Measurements from ENCODE around the gene PDE2A.

PDE2A gene

DNA sequence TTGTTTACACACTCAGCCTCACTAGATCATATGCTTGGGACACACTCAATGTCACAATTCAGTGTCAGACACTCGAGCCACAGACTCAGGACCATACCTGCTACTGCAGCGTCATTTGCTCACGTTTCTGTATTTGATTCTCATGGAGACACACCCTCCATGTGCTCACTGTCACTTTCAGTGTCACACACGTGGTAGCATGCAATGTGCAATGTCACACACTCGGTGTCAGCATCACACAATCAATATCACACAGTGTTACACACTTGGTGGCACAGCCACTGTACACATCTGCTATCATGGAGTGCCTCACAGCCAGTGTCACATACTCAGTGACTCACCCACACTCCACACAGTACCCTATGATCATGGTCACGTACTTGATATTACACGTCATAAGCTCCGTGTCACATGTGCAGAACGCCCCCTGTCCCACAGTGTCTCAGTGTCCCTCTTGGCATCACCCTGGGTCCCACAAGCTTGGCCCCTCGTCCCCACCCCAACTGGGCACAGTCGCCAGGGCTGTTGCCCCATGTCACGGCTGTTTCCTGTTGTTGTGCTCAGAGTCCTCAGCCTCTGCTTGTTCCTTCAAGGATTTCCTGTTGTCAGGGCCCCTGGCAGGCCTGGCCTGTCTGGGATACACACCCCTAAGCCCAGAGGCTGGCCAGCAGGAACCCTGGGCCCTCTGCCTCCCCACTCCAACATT is 49.6 kb downstream of the PDE2A start:
- Histone ChIP-seq H3K9me3 (ENCODE audit: control insufficient read depth, insufficient read depth, low read length) (no peaks in the 10 kb centered on the region), H3K27me3 (ENCODE audit: control insufficient read depth, insufficient read depth, low read length) (no peaks in the 10 kb centered on the region), H3K9ac (ENCODE audit: low read depth, low read length) (no peak overlapping the region), H3K4me3 (ENCODE audit: low read depth, low read length) (no peak overlapping the region), H3K4me1 (ENCODE audit: control insufficient read depth, insufficient read depth, low read length) (peaks cover 3% of the 10 kb centered on the region; the same call in 1 of the 2 replicates), H3K36me3 (ENCODE audit: control insufficient read depth, insufficient read depth, low read length) (no peaks in the 10 kb centered on the region), H3K27ac (ENCODE audit: low read depth, low read length) (no peak overlapping the region)

DNA sequence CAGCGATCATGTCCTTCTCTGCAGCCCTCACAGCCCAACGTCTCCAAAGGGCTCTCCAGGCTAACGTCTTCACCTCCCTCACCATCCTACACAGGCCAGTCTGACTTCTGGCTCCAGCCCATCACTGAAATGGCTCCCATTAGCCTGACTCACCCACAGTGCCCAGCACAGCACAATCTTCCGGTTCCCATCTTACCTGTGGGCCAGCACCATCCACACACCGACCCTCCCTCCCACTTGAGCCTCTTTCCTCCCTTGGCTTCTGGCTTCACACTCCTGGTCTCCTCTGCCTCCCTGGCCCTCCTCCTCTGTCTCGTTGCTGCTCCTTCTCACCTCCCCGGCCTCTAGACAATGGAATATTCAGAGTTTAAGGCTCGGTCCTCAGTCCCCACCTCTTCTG is 51.2 kb downstream of the PDE2A start:
- Histone ChIP-seq H3K27ac (ENCODE audit: low read depth, low read length) (no peak overlapping the region), H3K27me3 (ENCODE audit: control insufficient read depth, insufficient read depth, low read length) (no peaks in the 10 kb centered on the region)

DNA sequence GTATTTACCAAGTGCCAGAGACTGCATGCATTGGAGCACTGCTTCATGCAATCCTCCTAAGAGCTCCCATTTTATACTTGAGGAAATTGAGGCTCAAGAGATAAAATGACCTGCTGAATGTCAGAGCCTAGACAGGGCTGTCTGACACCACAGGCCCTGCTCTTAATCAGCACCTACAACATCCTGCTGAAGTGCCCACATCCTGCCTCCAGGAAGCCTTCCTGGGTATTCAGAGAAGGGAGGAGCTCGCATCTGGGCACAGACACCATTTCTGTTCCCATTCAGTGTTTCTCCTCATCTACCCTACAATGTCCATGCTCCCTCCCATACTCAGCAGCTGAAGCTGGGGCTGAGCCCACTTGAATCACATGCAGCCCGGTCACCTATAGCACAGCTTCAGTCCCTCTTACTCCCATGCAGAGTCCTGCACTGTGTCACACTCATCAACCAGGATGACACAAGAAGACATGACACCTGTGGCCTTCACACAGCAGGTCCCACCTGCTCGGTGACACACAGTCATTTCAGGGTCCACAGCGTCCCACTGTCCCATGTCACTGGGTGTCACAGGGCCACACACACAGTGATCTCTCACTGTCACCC is 53.1 kb downstream of the PDE2A start:
- Histone ChIP-seq H3K9me3 (ENCODE audit: control insufficient read depth, insufficient read depth, low read length) (no peaks in the 10 kb centered on the region), H3K27me3 (ENCODE audit: control insufficient read depth, insufficient read depth, low read length) (no peaks in the 10 kb centered on the region), H3K36me3 (ENCODE audit: control insufficient read depth, insufficient read depth, low read length) (no peaks in the 10 kb centered on the region), H3K4me1 (ENCODE audit: control insufficient read depth, insufficient read depth, low read length) (peaks cover 3% of the 10 kb centered on the region; the same call in 1 of the 2 replicates), H3K27ac (ENCODE audit: low read depth, low read length) (no peak overlapping the region), H3K9ac (ENCODE audit: low read depth, low read length) (no peak overlapping the region), H3K4me3 (ENCODE audit: low read depth, low read length) (no peak overlapping the region)

More for the DNA sequence above, 51.2 kb downstream of the PDE2A start:
- Histone ChIP-seq H3K4me1 (ENCODE audit: control insufficient read depth, insufficient read depth, low read length) (peaks cover 3% of the 10 kb centered on the region; the same call in 1 of the 2 replicates), H3K4me3 (ENCODE audit: low read depth, low read length) (no peak overlapping the region), H3K36me3 (ENCODE audit: control insufficient read depth, insufficient read depth, low read length) (no peaks in the 10 kb centered on the region), H3K9ac (ENCODE audit: low read depth, low read length) (no peak overlapping the region), H3K9me3 (ENCODE audit: control insufficient read depth, insufficient read depth, low read length) (no peaks in the 10 kb centered on the region)

DNA sequence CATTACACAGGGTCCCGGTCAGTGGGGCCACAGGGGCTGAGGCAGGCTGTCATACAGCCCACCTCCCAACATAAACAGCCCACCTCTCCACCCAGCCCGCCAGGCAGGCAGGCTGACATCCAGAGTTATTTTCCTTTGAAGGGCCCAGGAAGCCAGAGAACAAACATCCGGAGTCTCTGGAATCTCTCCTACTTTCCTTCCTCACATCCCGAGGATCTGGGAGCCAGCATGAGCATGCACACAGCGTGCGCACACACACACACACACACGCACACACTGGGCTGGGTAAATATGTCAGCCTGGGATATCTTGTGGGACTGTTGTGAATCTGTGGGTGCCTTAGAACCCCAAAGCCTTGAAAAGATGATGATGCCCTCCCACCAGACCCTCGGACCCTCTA is 55.4 kb downstream of the PDE2A start:
- Histone ChIP-seq H3K4me3 (ENCODE audit: low read depth, low read length) (no peak overlapping the region), H3K27ac (ENCODE audit: low read depth, low read length) (no peak overlapping the region), H3K36me3 (ENCODE audit: control insufficient read depth, insufficient read depth, low read length) (no peaks in the 10 kb centered on the region), H3K9me3 (ENCODE audit: control insufficient read depth, insufficient read depth, low read length) (no peaks in the 10 kb centered on the region), H3K9ac (ENCODE audit: low read depth, low read length) (no peak overlapping the region), H3K27me3 (ENCODE audit: control insufficient read depth, insufficient read depth, low read length) (no peaks in the 10 kb centered on the region), H3K4me1 (ENCODE audit: control insufficient read depth, insufficient read depth, low read length) (no peaks in the 10 kb centered on the region; the same call in 1 of the 2 replicates)

DNA sequence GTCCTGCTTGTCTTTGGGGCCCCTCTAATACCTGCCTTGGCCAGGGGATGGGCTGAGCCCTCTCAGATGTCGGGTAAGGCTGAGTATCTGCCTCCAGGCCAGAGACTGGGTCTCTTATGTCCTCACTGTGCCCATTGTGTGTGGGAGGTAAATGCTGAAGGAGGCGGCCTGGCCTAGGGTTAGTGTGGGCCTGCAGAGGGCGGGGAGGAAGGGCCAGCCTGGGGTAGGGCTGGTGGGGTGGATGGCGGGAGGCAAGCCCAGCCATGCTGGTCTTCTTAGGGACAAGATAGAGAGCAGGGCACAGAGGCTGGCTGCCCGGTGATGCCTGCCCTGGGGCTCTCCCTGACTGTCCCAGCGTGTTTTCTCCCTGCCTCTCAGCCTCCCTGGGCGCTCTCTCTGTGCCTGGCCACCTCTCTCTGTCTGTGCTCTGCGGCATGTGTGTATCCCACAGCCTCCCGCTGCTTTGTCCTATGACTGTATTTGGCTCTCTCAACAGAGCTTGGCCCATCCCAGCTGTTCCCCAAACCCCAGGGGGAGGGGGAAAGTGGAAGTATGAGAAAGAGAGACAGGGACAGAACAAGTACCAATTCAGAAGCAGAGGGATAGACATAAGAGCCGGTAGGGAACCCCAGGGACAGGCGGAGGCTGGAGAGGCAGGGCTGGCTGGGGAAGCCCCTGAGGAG is 57.0 kb downstream of the PDE2A start:
- Histone ChIP-seq H3K27me3 (ENCODE audit: control insufficient read depth, insufficient read depth, low read length) (0 out of 2 replicates have a peak, but pooled peaks cover 3% of the 10 kb centered on the region), H3K9ac (ENCODE audit: low read depth, low read length) (no peak overlapping the region), H3K4me3 (ENCODE audit: low read depth, low read length) (no peak overlapping the region), H3K9me3 (ENCODE audit: control insufficient read depth, insufficient read depth, low read length) (no peaks in the 10 kb centered on the region), H3K4me1 (ENCODE audit: control insufficient read depth, insufficient read depth, low read length) (no peaks in the 10 kb centered on the region; the same call in 1 of the 2 replicates), H3K27ac (ENCODE audit: low read depth, low read length) (no peak overlapping the region), H3K36me3 (ENCODE audit: control insufficient read depth, insufficient read depth, low read length) (no peaks in the 10 kb centered on the region)

GRCh38 chr11:72616655-72617054 is 57.6 kb downstream of the PDE2A start:
- Histone ChIP-seq H3K9ac (ENCODE audit: low read depth, low read length) (no peak overlapping the region), H3K27ac (ENCODE audit: low read depth, low read length) (no peak overlapping the region), H3K36me3 (ENCODE audit: control insufficient read depth, insufficient read depth, low read length) (no peaks in the 10 kb centered on the region), H3K9me3 (ENCODE audit: control insufficient read depth, insufficient read depth, low read length) (no peaks in the 10 kb centered on the region), H3K27me3 (ENCODE audit: control insufficient read depth, insufficient read depth, low read length) (0 out of 2 replicates have a peak, but pooled peaks cover 3% of the 10 kb centered on the region), H3K4me3 (ENCODE audit: low read depth, low read length) (no peak overlapping the region), H3K4me1 (ENCODE audit: control insufficient read depth, insufficient read depth, low read length) (no peaks in the 10 kb centered on the region; the same call in 1 of the 2 replicates)

- no peaks in the 10 kb centered on the region for H3K36me3 ChIP-seq (ENCODE audit: control insufficient read depth, insufficient read depth, low read length)
- H3K9ac ChIP-seq (ENCODE audit: low read depth, low read length), result no peak overlapping the region
- H3K4me1 ChIP-seq (ENCODE audit: control insufficient read depth, insufficient read depth, low read length), result no peaks in the 10 kb centered on the region; the same call in 1 of the 2 replicates
- H3K27ac ChIP-seq (ENCODE audit: low read depth, low read length), result no peak overlapping the region
- no peaks in the 10 kb centered on the region for H3K9me3 ChIP-seq (ENCODE audit: control insufficient read depth, insufficient read depth, low read length)
- no peak overlapping the region for H3K4me3 ChIP-seq (ENCODE audit: low read depth, low read length)
- H3K27me3 ChIP-seq (ENCODE audit: control insufficient read depth, insufficient read depth, low read length), result 0 out of 2 replicates have a peak, but pooled peaks cover 3% of the 10 kb centered on the region
Observed at GRCh38 chr11:72615329-72615728, 58.9 kb downstream of the PDE2A start.

- Histone ChIP-seq H3K27ac (ENCODE audit: low read depth, low read length) (no peak overlapping the region), H3K4me3 (ENCODE audit: low read depth, low read length) (no peak overlapping the region), H3K9ac (ENCODE audit: low read depth, low read length) (no peak overlapping the region), H3K9me3 (ENCODE audit: control insufficient read depth, insufficient read depth, low read length) (no peaks in the 10 kb centered on the region), H3K27me3 (ENCODE audit: control insufficient read depth, insufficient read depth, low read length) (0 out of 2 replicates have a peak, but pooled peaks cover 3% of the 10 kb centered on the region), H3K36me3 (ENCODE audit: control insufficient read depth, insufficient read depth, low read length) (no peaks in the 10 kb centered on the region), H3K4me1 (ENCODE audit: control insufficient read depth, insufficient read depth, low read length) (no peaks in the 10 kb centered on the region; the same call in 1 of the 2 replicates)
Observed at GRCh38 chr11:72614381-72614780, 59.8 kb downstream of the PDE2A start.

DNA sequence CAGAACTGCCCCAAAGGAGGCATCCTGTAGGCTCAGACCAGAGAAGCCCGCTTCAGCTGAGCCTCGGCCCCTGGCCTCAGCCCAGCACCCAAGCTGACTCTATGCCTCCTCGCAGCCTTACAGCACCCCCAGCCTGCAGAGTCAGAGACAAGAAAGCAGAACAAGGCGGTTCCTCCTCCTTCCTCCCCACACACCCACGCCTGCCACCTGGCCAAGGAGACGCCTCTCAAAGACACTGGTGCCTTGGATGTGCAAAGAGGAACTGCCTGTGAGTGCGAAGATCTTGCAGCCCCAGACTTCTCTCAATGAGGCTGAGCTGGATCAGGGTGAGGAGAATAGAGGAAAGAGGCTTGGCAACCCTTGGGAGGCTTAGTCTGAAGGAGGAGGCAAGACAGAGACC is 60.2 kb downstream of the PDE2A start:
- Histone ChIP-seq H3K27me3 (ENCODE audit: control insufficient read depth, insufficient read depth, low read length) (0 out of 2 replicates have a peak, but pooled peaks cover 3% of the 10 kb centered on the region), H3K36me3 (ENCODE audit: control insufficient read depth, insufficient read depth, low read length) (no peaks in the 10 kb centered on the region), H3K9ac (ENCODE audit: low read depth, low read length) (no peak overlapping the region), H3K9me3 (ENCODE audit: control insufficient read depth, insufficient read depth, low read length) (no peaks in the 10 kb centered on the region), H3K27ac (ENCODE audit: low read depth, low read length) (no peak overlapping the region), H3K4me3 (ENCODE audit: low read depth, low read length) (no peak overlapping the region), H3K4me1 (ENCODE audit: control insufficient read depth, insufficient read depth, low read length) (no peaks in the 10 kb centered on the region; the same call in 1 of the 2 replicates)

- no peaks in the 10 kb centered on the region; the same call in 1 of the 2 replicates for H3K4me1 ChIP-seq (ENCODE audit: control insufficient read depth, insufficient read depth, low read length)
- H3K4me3 ChIP-seq (ENCODE audit: low read depth, low read length), result no peak overlapping the region
- no peak overlapping the region for H3K9ac ChIP-seq (ENCODE audit: low read depth, low read length)
- no peak overlapping the region for H3K27ac ChIP-seq (ENCODE audit: low read depth, low read length)
- H3K36me3 ChIP-seq (ENCODE audit: control insufficient read depth, insufficient read depth, low read length), result no peaks in the 10 kb centered on the region
- 0 out of 2 replicates have a peak, but pooled peaks cover 3% of the 10 kb centered on the region for H3K27me3 ChIP-seq (ENCODE audit: control insufficient read depth, insufficient read depth, low read length)
- no peaks in the 10 kb centered on the region for H3K9me3 ChIP-seq (ENCODE audit: control insufficient read depth, insufficient read depth, low read length)
Observed at GRCh38 chr11:72613450-72613849, 60.8 kb downstream of the PDE2A start.

- Histone ChIP-seq H3K4me1 (ENCODE audit: control insufficient read depth, insufficient read depth, low read length) (no peaks in the 10 kb centered on the region), H3K4me3 (ENCODE audit: low read depth, low read length) (no peak overlapping the region), H3K27ac (ENCODE audit: low read depth, low read length) (no peak overlapping the region), H3K27me3 (ENCODE audit: control insufficient read depth, insufficient read depth, low read length) (0 out of 2 replicates have a peak, but pooled peaks cover 3% of the 10 kb centered on the region), H3K9ac (ENCODE audit: low read depth, low read length) (no peak overlapping the region), H3K36me3 (ENCODE audit: control insufficient read depth, insufficient read depth, low read length) (no peaks in the 10 kb centered on the region), H3K9me3 (ENCODE audit: control insufficient read depth, insufficient read depth, low read length) (no peaks in the 10 kb centered on the region)
Observed at GRCh38 chr11:72609476-72609875, 64.7 kb downstream of the PDE2A start.

Measured in HUES48 (cell line).